Measurements from ENCODE around the gene SERTM1.

The SERTM1 gene

DNA sequence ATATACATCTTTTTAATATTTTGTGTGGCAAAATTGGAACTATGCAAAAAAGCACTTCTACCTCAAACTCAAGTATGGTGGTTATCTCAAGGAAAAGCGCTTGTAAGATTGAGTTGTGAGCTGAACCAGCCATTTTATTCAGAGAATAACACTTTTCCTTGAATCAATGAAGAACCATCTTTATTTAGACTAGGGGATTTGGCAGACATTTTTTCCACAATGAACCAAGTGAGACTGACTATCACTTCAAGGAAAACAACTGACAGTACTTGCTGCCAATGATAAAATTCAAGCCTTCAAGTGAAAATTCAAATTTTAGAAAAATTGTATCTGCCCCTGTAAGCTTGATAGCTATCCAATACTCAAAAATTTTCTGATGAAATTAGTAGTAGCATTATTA lies 23.2 kb upstream of the SERTM1 start:
- H3K27me3 ChIP-seq (ENCODE audit: insufficient read depth, low read length, poor library complexity) = no peaks in the 10 kb centered on the region
- H3K79me2 ChIP-seq (ENCODE audit: control insufficient read depth, insufficient read depth, low read length) = no peaks in the 10 kb centered on the region
- no peaks in the 10 kb centered on the region for H3K36me3 ChIP-seq (ENCODE audit: control insufficient read depth, insufficient read depth, low read length)
- no peak for DNase-seq
- no peak overlapping the region for H3K56ac ChIP-seq (ENCODE audit: low read length)
- no peak overlapping the region for H3K23ac ChIP-seq (ENCODE audit: low read length)
- WGBS (ENCODE audit: extremely low coverage, insufficient coverage, low lambda C conversion rate) = no CpG with 5 or more reads among the region's 1 CpG
- H3K18ac ChIP-seq (ENCODE audit: low read length) = no peak overlapping the region
- no peak overlapping the region for H2BK15ac ChIP-seq (replicated peaks; ENCODE audit: low read depth)
- no peak overlapping the region for H4K5ac ChIP-seq (ENCODE audit: low read length)
- H3K27ac ChIP-seq (ENCODE audit: low read depth, low read length) = no peak overlapping the region
- H2BK5ac ChIP-seq (ENCODE audit: low read length) = no peak overlapping the region
- no peak overlapping the region for H3K9ac ChIP-seq (ENCODE audit: low read length)
- no peaks in the 10 kb centered on the region for H3K4me1 ChIP-seq (ENCODE audit: control insufficient read depth, low read depth, low read length)
- no peak overlapping the region for H2BK120ac ChIP-seq (ENCODE audit: low read depth, low read length)
- H3K79me1 ChIP-seq (ENCODE audit: low read length) = no peaks in the 10 kb centered on the region
- no peak overlapping the region for H3K4me2 ChIP-seq (ENCODE audit: low read length)
- H3K4ac ChIP-seq (ENCODE audit: low read depth, low read length) = no peak overlapping the region
- H4K8ac ChIP-seq (ENCODE audit: low read depth, low read length) = no peak overlapping the region
- no peak overlapping the region for H3K4me3 ChIP-seq (ENCODE audit: low read length)
- no peak overlapping the region for H2AK5ac ChIP-seq (ENCODE audit: low read length)

DNA sequence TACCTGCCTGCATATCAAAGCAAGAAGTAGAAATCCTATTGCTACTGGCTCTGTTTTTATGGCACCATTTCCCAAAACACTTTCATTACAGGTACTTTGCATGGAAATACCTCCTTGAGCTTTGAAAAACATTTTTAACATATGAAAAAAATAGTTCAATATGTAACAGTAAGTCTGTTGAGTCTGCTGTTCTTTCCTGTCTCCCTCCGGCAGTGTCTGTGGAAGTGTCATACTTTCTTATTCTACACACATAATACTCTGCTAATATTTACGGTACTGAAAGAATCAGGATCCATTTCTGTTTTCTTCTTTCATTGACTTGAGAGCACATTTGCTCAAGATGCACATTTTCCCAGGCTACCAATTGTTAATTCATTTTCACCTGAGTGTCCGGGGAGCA lies 8.2 kb upstream of the SERTM1 start:
- no peaks in the 10 kb centered on the region for H3K79me2 ChIP-seq (ENCODE audit: control insufficient read depth, insufficient read depth, low read length)
- no peak overlapping the region for H3K4ac ChIP-seq (ENCODE audit: low read depth, low read length)
- H3K9ac ChIP-seq (ENCODE audit: low read length) = no peak overlapping the region
- no peaks in the 10 kb centered on the region for H3K4me1 ChIP-seq (ENCODE audit: control insufficient read depth, low read depth, low read length)
- H3K4me3 ChIP-seq (ENCODE audit: low read length) = no peak overlapping the region
- H3K27ac ChIP-seq (ENCODE audit: low read depth, low read length) = no peak overlapping the region
- no peaks in the 10 kb centered on the region for H3K36me3 ChIP-seq (ENCODE audit: control insufficient read depth, insufficient read depth, low read length)
- H2AK5ac ChIP-seq (ENCODE audit: low read length) = no peak overlapping the region
- no peaks in the 10 kb centered on the region for H3K79me1 ChIP-seq (ENCODE audit: low read length)
- no peak for DNase-seq
- no peak overlapping the region for H2BK120ac ChIP-seq (ENCODE audit: low read depth, low read length)
- H3K23ac ChIP-seq (ENCODE audit: low read length) = no peak overlapping the region
- no peak overlapping the region for H2BK15ac ChIP-seq (replicated peaks; ENCODE audit: low read depth)
- H4K8ac ChIP-seq (ENCODE audit: low read depth, low read length) = no peak overlapping the region
- no CpG with 5 or more reads among the region's 3 CpGs for WGBS (ENCODE audit: extremely low coverage, insufficient coverage, low lambda C conversion rate)
- no peak overlapping the region for H4K5ac ChIP-seq (ENCODE audit: low read length)
- no peaks in the 10 kb centered on the region for H3K27me3 ChIP-seq (ENCODE audit: insufficient read depth, low read length, poor library complexity)
- H3K18ac ChIP-seq (ENCODE audit: low read length) = no peak overlapping the region
- H3K4me2 ChIP-seq (ENCODE audit: low read length) = no peak overlapping the region
- no peak overlapping the region for H2BK5ac ChIP-seq (ENCODE audit: low read length)
- H3K56ac ChIP-seq (ENCODE audit: low read length) = no peak overlapping the region

GRCh38 chr13:36666477-36667229 lies 7.2 kb upstream of the SERTM1 start:
- Histone ChIP-seq H4K8ac (ENCODE audit: low read depth, low read length) (no peak overlapping the region), H2BK120ac (ENCODE audit: low read depth, low read length) (no peak overlapping the region), H3K4me2 (ENCODE audit: low read length) (no peak overlapping the region), H2AK5ac (ENCODE audit: low read length) (no peak overlapping the region), H4K5ac (ENCODE audit: low read length) (no peak overlapping the region), H3K4me3 (ENCODE audit: low read length) (no peak overlapping the region), H3K27ac (ENCODE audit: low read depth, low read length) (no peak overlapping the region), H3K18ac (ENCODE audit: low read length) (no peak overlapping the region), H3K56ac (ENCODE audit: low read length) (no peak overlapping the region), H2BK5ac (ENCODE audit: low read length) (no peak overlapping the region), H3K36me3 (ENCODE audit: control insufficient read depth, insufficient read depth, low read length) (no peaks in the 10 kb centered on the region), H3K79me2 (ENCODE audit: control insufficient read depth, insufficient read depth, low read length) (no peaks in the 10 kb centered on the region), H3K4me1 (ENCODE audit: control insufficient read depth, low read depth, low read length) (no peaks in the 10 kb centered on the region), H3K4ac (ENCODE audit: low read depth, low read length) (no peak overlapping the region), H2BK15ac (replicated peaks; ENCODE audit: low read depth) (no peak overlapping the region), H3K9ac (ENCODE audit: low read length) (no peak overlapping the region), H3K23ac (ENCODE audit: low read length) (no peak overlapping the region), H3K27me3 (ENCODE audit: insufficient read depth, low read length, poor library complexity) (no peaks in the 10 kb centered on the region), H3K79me1 (ENCODE audit: low read length) (no peaks in the 10 kb centered on the region)
- no CpG with 5 or more reads among the region's 9 CpGs for WGBS (ENCODE audit: extremely low coverage, insufficient coverage, low lambda C conversion rate)
- no peak for DNase-seq

- no CpG with 5 or more reads among the region's 2 CpGs for WGBS (ENCODE audit: extremely low coverage, insufficient coverage, low lambda C conversion rate)
- no peaks in the 10 kb centered on the region for H3K4me1 ChIP-seq (ENCODE audit: control insufficient read depth, low read depth, low read length)
- DNase-seq = no peak
These were observed 5.5 kb upstream of the SERTM1 start for GRCh38 chr13:36668316-36668715.

DNA sequence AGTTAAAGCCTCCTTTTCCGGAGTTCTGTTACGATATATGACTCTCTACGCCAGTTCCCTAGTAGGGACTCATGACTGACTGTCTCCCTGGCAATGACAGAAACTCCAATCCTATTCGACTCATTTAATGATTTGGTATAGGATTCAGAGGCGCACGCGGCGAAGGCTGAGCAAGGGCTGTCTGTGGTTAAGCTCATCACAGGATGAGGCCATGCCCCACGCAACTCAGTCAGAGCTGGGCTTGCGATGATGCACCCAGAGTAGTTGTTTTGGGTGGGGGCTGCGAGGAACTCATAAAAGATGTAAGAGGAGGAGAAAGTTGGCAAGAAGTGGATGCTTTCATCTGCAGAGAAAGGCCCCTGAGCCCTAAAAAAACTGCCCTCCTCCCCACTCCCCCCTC lies 468 bp upstream of the SERTM1 start:
- no peak overlapping the region for H3K23ac ChIP-seq (ENCODE audit: low read length)
- H4K5ac ChIP-seq (ENCODE audit: low read length) = no peak overlapping the region
- no peak overlapping the region for H3K4me3 ChIP-seq (ENCODE audit: low read length)
- H3K56ac ChIP-seq (ENCODE audit: low read length) = no peak overlapping the region
- peaks cover 18% of the 10 kb centered on the region for H3K27me3 ChIP-seq (ENCODE audit: insufficient read depth, low read length, poor library complexity)
- H2AK5ac ChIP-seq (ENCODE audit: low read length) = no peak overlapping the region
- H2BK120ac ChIP-seq (ENCODE audit: low read depth, low read length) = no peak overlapping the region
- no CpG with 5 or more reads among the region's 11 CpGs for WGBS (ENCODE audit: extremely low coverage, insufficient coverage, low lambda C conversion rate)
- H4K8ac ChIP-seq (ENCODE audit: low read depth, low read length) = no peak overlapping the region
- no peaks in the 10 kb centered on the region for H3K79me2 ChIP-seq (ENCODE audit: control insufficient read depth, insufficient read depth, low read length)
- H3K4ac ChIP-seq (ENCODE audit: low read depth, low read length) = no peak overlapping the region
- H3K18ac ChIP-seq (ENCODE audit: low read length) = no peak overlapping the region
- no peak overlapping the region for H2BK5ac ChIP-seq (ENCODE audit: low read length)
- H3K9ac ChIP-seq (ENCODE audit: low read length) = no peak overlapping the region
- H3K36me3 ChIP-seq (ENCODE audit: control insufficient read depth, insufficient read depth, low read length) = no peaks in the 10 kb centered on the region
- H3K4me2 ChIP-seq (ENCODE audit: low read length) = no peak overlapping the region
- no peak for DNase-seq
- no peak overlapping the region for H2BK15ac ChIP-seq (replicated peaks; ENCODE audit: low read depth)
- H3K27ac ChIP-seq (ENCODE audit: low read depth, low read length) = no peak overlapping the region
- H3K4me1 ChIP-seq (ENCODE audit: control insufficient read depth, low read depth, low read length) = peaks cover 2% of the 10 kb centered on the region
- H3K79me1 ChIP-seq (ENCODE audit: low read length) = no peaks in the 10 kb centered on the region

More at GRCh38 chr13:36668316-36668715, 5.5 kb upstream of the SERTM1 start:
- no peaks in the 10 kb centered on the region for H3K79me1 ChIP-seq (ENCODE audit: low read length)
- no peak overlapping the region for H3K9ac ChIP-seq (ENCODE audit: low read length)
- H3K23ac ChIP-seq (ENCODE audit: low read length) = no peak overlapping the region
- H3K56ac ChIP-seq (ENCODE audit: low read length) = no peak overlapping the region
- H4K8ac ChIP-seq (ENCODE audit: low read depth, low read length) = no peak overlapping the region
- H2BK5ac ChIP-seq (ENCODE audit: low read length) = no peak overlapping the region
- H3K27ac ChIP-seq (ENCODE audit: low read depth, low read length) = no peak overlapping the region
- no peak overlapping the region for H2AK5ac ChIP-seq (ENCODE audit: low read length)
- H2BK15ac ChIP-seq (replicated peaks; ENCODE audit: low read depth) = no peak overlapping the region
- H3K4me2 ChIP-seq (ENCODE audit: low read length) = no peak overlapping the region
- H4K5ac ChIP-seq (ENCODE audit: low read length) = no peak overlapping the region
- H3K27me3 ChIP-seq (ENCODE audit: insufficient read depth, low read length, poor library complexity) = no peaks in the 10 kb centered on the region
- H3K18ac ChIP-seq (ENCODE audit: low read length) = no peak overlapping the region
- no peak overlapping the region for H3K4ac ChIP-seq (ENCODE audit: low read depth, low read length)
- H3K79me2 ChIP-seq (ENCODE audit: control insufficient read depth, insufficient read depth, low read length) = no peaks in the 10 kb centered on the region
- no peak overlapping the region for H3K4me3 ChIP-seq (ENCODE audit: low read length)
- H2BK120ac ChIP-seq (ENCODE audit: low read depth, low read length) = no peak overlapping the region
- H3K36me3 ChIP-seq (ENCODE audit: control insufficient read depth, insufficient read depth, low read length) = no peaks in the 10 kb centered on the region
